ENCODE results near the gene OTOF.
"Not testable (repeated sequence)": the region's sequence is repeated elsewhere in the genome, so short reads cannot be mapped to it uniquely, and the experiment has no call there.

Gene OTOF

GRCh38 chr2:26479789-26480565 is 2.1 kb upstream of the OTOF start:
- no peak for DNase-seq

- DNase-seq = no peak
Measured at GRCh38 chr2:26479131-26479788, 1.3 kb upstream of the OTOF start.

- no peak for DNase-seq
Measured at GRCh38 chr2:26478366-26478765, 442 bp upstream of the OTOF start.

- no peak for DNase-seq
Measured at GRCh38 chr2:26477126-26477910, 606 bp downstream of the OTOF start.

- DNase-seq = no peak
Measured at GRCh38 chr2:26475832-26476501, 2.0 kb downstream of the OTOF start.

GRCh38 chr2:26475037-26475436 is 2.9 kb downstream of the OTOF start:
- DNase-seq = no peak

- DNase-seq = no peak
Measured at GRCh38 chr2:26474261-26474785, 3.6 kb downstream of the OTOF start.

- no peak for DNase-seq
Measured at GRCh38 chr2:26473796-26474195, 4.1 kb downstream of the OTOF start.

GRCh38 chr2:26472821-26473655 is 4.9 kb downstream of the OTOF start:
- no peak for DNase-seq

- no peak for DNase-seq
Measured at GRCh38 chr2:26471766-26472706, 5.9 kb downstream of the OTOF start.

- no peak for DNase-seq
Measured at GRCh38 chr2:26471289-26471688, 6.6 kb downstream of the OTOF start.

GRCh38 chr2:26470601-26471260 is 7.2 kb downstream of the OTOF start:
- DNase-seq = no peak

GRCh38 chr2:26469955-26470354 is 8.0 kb downstream of the OTOF start:
- DNase-seq = no peak

- DNase-seq = no peak
Measured at GRCh38 chr2:26469092-26469710, 8.7 kb downstream of the OTOF start.

GRCh38 chr2:26468544-26468943 is 9.4 kb downstream of the OTOF start:
- DNase-seq = not testable (repeated sequence)

- no peak for DNase-seq
Measured at GRCh38 chr2:26466662-26467310, 11.1 kb downstream of the OTOF start.

GRCh38 chr2:26465981-26466471 is 11.9 kb downstream of the OTOF start:
- DNase-seq = no peak

GRCh38 chr2:26465266-26465925 is 12.5 kb downstream of the OTOF start:
- DNase-seq = no peak

All from activated CD4-positive, alpha-beta T cell treated with anti-CD3 and anti-CD28 coated beads for 1 hour (primary cell).